Activated CD4-positive, alpha-beta memory T cell treated with anti-CD3 and anti-CD28 coated beads for 36 hours (primary cell): ENCODE data around the gene TENT4B. TPM values are rescaled to one million over a fixed set of nuclear protein-coding genes. Genes with fewer than 3 reads are reported as not detected.

Experiments
- total RNA-seq, 2 experiments: library from RNA; stranded (reverse); gene quantifications; one replicate each; pipeline ENCODE4 v1.2.3, GENCODE V29; 2021

TENT4B gene
- total RNA-seq, 2 experiments from 2014 or later = 14.4 to 14.8 TPM

Other genes starting within 250 kb of the TENT4B start
- 10 to 100 TPM; 23.9 to 24.5 TPM for gene CNEP1R1, start 128.1 kb upstream of the TENT4B start, total RNA-seq
- gene HEATR3, start 87.3 kb upstream of the TENT4B start, total RNA-seq = 10 to 100 TPM; 17.6 to 18.6 TPM
- 100 to 1,000 TPM in 1 of 2 experiments, 10 to 100 TPM in 1; 100.0 to 107 TPM for gene ADCY7, start 113.2 kb downstream of the TENT4B start, total RNA-seq
- 100 to 1,000 TPM in 1 of 2 experiments, 10 to 100 TPM in 1; 87.9 to 103 TPM for gene BRD7, start 215.7 kb downstream of the TENT4B start, total RNA-seq